NCI-H446 treated with DMSO at 0.1 percent for 48 hours (cell line): ENCODE measurements around the gene LAMC2.
A peak's percentile ranks its signal among the peaks of the same experiment; 100 is the strongest.
"Not testable (repeated sequence)": the region's sequence is repeated elsewhere in the genome, so short reads cannot be mapped to it uniquely, and the experiment has no call there.

ENCODE experiments used
- DNase-seq: peaks from one replicate; lab custom pipeline; 2025; lab: John Stamatoyannopoulos, UW

LAMC2 gene

DNA sequence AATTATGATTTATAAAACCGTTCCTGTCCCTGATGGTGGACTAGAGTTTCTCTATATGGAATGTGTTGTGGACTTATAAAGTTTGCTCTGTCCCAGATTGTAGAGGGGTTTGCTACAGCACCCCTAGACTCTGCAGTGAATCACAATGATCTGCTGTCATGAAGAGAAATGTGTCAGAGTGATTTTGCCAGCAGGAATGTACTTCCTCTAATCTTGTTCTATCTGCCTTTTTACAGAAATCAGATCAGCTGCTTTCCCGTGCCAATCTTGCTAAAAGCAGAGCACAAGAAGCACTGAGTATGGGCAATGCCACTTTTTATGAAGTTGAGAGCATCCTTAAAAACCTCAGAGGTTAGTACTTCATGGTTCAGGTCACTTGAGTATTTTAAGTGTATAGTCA, 52.0 kb downstream of the LAMC2 start:
- DNase-seq: no peak

DNA sequence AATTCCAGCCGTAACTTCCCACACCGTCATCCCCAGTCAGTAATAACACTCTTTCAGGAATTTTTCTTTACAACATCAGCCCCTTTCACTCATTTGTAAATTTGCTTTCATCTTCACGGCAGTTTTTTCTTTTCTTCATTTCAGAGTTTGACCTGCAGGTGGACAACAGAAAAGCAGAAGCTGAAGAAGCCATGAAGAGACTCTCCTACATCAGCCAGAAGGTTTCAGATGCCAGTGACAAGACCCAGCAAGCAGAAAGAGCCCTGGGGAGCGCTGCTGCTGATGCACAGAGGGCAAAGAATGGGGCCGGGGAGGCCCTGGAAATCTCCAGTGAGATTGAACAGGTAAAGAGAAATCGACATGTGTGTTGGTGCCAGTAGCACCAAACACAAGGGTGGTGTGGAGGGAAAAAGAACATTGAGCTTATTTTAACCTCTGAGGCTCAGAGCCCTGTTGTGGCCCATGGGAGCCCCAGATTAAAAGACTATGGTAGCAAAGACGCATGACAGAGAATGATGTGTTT, 53.2 kb downstream of the LAMC2 start:
- DNase-seq: no peak

DNA sequence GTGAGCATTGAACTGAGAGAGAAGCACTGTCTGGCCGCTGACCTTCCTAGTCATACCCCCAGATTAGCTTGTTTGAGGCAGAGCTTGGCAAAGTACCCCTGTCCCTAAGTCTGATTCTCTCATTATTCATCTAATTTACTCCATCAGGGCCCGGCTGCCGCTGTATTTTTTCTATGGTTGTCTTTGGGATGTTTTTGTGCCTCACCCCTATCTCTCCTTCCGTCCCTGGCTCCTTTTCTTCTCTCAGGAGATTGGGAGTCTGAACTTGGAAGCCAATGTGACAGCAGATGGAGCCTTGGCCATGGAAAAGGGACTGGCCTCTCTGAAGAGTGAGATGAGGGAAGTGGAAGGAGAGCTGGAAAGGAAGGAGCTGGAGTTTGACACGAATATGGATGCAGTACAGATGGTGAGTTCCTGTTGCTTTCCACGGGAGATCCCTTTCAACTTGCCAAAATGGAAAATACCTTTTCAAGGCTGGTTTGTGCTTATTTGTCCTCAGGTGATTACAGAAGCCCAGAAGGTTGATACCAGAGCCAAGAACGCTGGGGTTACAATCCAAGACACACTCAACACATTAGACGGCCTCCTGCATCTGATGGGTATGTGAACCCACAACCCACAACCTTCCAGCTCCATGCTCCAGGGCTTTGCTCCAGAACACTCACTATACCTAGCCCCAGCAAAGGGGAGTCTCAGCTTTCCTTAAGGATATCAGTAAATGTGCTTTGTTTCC, 53.9 kb downstream of the LAMC2 start:
- peak; percentile 92 for DNase-seq

DNA sequence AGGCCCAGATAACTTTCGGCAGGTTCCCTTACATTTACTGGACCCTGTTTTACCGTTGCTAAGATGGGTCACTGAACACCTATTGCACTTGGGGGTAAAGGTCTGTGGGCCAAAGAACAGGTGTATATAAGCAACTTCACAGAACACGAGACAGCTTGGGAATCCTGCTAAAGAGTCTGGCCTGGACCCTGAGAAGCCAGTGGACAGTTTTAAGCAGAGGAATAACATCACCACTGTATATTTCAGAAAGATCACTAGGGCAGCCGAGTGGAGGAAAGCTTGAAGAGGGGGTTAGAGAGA, 54.4 kb downstream of the LAMC2 start:
- DNase-seq: no peak

DNA sequence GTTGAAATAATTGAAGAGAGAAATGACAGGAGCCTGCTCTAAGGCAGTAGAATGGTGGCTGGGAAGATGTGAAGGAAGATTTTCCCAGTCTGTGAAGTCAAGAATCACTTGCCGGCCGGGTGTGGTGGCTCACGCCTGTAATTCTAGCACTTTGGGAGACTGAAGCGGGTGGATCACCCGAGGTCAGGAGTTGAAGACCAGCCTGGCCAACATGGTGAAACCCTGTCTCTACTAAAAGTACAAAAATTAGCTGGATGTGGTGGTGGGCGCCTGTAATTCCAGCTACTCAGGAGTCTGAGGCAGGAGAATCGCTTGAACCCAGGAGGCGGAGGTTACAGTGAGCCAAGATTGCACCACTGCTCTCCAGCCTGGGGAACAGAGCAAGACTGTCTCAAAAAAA, 54.8 kb downstream of the LAMC2 start:
- DNase-seq: not testable (repeated sequence)

- DNase-seq: no peak
Observed at GRCh38 chr1:183241471-183241870, 55.4 kb downstream of the LAMC2 start.

GRCh38 chr1:183242556-183242955, 56.5 kb downstream of the LAMC2 start:
- DNase-seq: no peak

GRCh38 chr1:183243161-183244050, 57.3 kb downstream of the LAMC2 start:
- no peak for DNase-seq

DNA sequence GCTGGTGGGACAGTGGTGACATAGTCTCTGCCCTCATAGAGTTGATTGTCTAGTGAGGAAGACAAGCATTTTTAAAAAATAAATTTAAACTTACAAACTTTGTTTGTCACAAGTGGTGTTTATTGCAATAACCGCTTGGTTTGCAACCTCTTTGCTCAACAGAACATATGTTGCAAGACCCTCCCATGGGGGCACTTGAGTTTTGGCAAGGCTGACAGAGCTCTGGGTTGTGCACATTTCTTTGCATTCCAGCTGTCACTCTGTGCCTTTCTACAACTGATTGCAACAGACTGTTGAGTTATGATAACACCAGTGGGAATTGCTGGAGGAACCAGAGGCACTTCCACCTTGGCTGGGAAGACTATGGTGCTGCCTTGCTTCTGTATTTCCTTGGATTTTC, 58.4 kb downstream of the LAMC2 start:
- DNase-seq: peak; percentile 72

- no peak for DNase-seq
Observed at GRCh38 chr1:183245357-183245756, 59.3 kb downstream of the LAMC2 start.

- no peak for DNase-seq
Observed at GRCh38 chr1:183246436-183246835, 60.4 kb downstream of the LAMC2 start.

DNA sequence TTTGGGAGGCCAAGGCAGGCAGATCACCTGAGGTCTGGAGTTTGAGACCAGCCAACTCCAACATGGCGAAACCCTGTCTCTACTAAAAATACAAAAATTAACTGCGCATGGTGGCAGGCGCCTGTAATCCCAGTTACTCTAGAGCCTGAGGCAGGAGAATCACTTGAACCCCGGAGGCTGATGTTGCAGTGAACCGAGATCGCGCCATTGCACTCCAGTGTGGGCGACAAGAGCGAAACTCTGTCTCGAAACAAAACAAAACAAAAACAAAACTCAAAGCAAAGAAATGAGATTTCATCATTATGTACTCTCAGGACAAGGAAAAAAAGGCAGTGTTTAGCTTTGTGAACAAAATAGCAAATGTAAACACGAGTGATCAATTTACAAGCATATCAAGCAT, 61.0 kb downstream of the LAMC2 start:
- DNase-seq: no peak

DNA sequence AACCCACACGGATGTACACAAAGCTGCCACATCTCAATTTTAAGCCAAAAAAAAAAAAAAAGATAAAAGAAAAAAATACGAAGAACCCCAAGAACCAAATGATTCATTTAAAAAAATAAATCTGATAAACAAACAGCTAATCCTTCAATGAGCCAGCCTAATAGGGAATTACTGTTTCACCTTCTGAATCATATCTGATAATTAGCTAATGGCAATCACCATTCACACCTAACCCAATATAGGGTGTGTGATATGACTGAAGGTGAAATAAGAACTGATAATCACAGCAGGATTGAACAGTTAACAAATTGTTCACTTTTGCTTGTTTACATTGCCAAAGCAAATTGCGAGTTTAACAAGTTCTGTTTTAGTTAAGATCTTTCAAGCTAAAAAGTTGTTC, 61.4 kb downstream of the LAMC2 start:
- no peak for DNase-seq

- no peak for DNase-seq
Observed at GRCh38 chr1:183247931-183248330, 61.9 kb downstream of the LAMC2 start.

DNA sequence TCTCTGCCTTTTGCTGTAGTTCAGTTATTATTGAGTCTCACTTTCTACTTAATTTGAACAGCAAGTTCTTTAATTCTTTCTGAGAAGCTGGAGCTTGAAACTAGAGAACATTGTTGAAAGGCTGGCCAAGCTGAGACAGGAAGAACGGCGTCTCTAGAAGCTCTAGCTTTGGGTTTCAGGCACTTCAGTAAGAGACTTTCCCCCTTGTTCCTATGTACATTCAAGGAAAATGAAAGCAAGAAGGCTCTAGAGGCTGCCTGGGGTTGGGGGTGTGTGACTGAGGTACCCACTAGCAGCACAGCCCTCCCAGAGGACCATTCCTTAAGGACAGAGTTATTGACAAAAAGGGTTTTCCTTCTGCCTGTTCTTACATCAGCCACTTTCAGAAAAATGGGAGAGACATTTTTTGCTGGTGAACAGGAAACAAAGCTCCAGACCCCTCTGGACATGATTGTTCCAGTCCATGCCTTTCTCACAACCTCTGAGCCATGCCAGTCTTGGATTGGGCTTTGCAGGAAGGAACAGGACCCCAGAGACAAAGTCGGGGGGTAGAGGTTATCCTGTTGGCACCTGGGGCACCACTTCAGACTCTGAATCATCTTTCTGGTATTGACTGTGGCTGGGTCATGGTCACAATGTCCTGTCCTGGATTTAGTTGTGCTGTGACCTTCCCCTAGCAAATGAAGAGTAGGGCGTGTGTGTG, 63.1 kb downstream of the LAMC2 start:
- no peak for DNase-seq

- DNase-seq: no peak
Observed at GRCh38 chr1:183249941-183250452, 63.9 kb downstream of the LAMC2 start.

DNA sequence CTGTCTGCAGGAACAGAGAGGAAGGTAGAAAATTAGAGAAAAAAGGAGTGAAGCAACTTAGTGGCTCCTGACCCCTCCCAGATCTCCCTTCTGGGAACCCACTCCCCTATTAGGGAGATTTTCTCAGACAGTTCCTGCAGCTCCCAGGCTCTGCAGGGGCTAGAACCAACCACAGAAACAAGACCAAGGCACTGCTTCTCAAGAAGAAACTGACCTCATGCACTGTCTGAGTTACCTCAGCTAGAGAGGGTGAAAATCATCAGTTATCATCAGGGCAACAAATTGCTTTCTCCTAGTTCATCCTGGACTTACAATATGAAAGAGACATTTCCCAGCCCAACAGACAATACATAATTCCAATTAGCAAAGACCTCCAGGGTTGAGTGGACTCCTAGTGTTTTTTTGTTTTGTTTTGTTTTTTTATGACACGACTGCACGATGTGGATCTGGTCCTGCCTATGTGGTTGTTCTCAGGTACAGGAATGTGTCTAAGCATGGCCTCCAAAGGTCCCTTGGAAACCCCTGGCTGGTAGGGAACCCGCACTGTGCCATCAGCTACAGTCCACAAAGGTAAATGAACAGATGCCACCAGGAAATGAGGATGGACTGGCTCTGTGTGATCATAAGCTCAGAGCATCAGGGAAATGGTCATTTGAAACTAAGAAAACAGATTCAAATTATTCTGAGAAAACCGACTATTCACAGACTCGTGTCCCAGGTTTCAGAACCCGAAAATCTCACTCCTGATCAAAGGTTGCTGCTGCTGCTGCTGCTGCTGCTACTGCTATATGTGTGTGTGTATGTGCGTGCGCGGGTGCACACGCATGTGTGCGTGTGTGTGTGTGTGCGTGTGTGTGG, 65.3 kb downstream of the LAMC2 start:
- no peak for DNase-seq

- no peak for DNase-seq
Observed at GRCh38 chr1:183251959-183252450, 65.9 kb downstream of the LAMC2 start.

GRCh38 chr1:183255073-183255472, 69.0 kb downstream of the LAMC2 start:
- no peak for DNase-seq

- DNase-seq: no peak
Observed at GRCh38 chr1:183259924-183260323, 73.9 kb downstream of the LAMC2 start.

GRCh38 chr1:183262628-183263200, 76.7 kb downstream of the LAMC2 start:
- DNase-seq: no peak
